ENCODE data around the gene METTL21A.

Gene METTL21A

DNA sequence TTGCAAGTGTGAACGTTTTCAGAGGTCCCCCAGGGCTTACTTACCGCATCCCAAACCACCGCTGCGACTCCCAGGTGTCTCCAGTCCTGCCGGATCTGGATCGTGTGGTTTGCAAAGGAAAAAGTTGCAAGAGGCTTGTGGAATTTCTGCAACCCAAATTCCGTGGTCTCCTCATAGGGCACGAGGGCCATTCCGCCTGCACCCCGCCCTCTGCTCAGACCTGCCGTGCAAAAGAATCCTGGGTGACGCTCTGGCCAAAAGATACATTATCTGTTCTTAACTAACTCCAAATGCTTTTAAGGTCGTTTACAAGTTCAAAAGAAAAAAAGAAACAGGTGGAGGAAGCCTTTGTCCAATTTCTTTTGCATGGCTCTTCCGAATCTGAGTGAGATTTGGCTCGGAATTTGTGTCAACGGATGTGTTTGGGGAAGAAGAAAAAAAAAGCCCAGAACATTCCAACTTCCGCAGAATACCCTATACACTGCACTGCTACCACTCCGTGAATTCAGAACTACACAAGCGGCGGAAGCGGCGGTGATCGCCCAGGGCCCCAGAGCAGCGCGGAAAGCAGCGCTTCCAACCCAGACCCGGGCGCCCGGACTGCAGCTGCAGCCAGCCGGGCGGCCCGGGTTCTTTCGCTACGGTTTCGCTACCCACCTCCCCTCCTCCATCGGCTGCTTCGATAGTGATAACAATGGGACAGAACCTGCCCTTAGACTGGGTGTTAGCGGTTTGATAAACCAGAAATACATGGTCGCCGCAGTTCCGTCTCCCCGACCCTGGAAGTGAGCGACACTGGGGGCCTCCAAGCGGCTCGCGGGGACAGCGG lies 795 bp downstream of the METTL21A start:
- peak; percentile 45 for DNase-seq (ENCODE audit: low read depth)

DNA sequence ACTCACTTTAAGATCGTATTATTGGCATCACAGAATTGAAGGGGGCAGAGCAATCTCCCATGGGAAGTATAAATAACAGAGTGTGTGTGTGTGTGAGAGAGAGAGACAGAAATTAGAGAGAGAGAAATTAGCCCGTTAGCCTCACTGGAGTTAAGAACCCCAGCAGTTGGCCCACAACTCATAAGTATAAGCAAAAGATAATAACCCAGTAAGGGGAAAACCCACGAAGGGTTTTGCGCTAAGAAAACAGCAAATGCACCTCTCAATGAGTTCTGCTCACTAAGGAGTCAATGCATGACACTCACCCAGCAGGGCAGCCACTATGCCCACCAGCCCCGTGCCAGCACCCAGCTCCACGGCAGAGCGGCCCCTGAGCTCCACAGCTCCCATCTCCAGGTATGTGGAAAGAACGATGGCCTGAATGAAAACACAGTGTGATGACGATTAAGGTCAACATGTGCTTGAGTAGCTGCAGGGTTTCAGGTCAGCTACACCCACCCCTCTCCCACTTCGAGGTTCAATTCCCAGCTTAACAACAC lies 3.6 kb downstream of the METTL21A start:
- no peak for DNase-seq (ENCODE audit: low read depth)

DNA sequence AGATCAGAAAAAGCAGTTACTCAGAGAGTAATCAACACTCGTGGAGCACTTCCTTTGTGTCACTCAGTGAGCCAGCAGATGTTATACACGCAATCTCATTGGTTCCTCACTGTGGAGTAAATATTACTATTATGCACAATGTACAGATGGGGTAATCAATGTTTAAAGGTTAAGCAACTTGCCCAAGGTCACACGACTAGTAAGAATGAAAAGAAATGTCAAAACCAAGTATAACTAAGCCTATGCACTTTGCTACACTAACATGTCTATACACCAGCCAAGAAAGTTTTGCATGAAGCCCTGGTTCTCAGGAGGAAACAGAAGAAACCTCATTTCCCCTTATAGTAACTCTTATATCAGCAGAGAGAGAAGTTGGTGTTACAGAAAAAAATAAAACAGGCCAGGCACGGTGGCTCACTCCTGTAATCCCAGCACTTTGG lies 5.4 kb downstream of the METTL21A start:
- DNase-seq (ENCODE audit: low read depth) = no peak

DNA sequence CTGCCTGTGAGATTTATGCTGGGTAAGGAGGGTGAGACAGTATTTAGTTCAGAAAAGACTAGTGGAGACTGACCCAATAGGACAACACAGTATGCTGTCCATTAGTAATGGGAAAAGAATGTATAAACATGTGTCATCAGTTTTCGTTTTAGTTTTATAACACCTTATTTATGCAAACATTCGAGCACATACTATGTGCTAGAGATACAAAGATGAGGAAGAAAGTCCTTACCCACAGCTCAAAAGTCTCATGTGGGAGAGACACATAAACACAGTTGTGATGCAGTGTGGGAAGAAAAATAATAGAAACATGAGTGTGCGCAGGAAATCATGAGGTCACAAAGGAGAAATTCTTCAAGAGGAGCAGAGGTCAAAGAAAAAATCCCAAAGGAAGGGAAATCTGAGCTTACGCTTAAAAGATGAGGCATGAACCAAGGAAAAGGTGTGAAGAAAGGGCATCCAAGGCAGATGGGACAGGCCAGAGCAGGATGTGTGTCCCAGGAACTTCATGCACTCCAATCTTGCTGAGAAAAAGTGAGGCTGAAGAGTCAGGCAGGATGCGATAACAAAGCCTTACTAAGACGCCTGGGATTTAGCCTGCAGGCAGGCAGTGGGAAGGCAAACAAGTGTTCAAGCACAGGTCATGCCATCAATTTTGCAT lies 8.1 kb downstream of the METTL21A start:
- no peak for DNase-seq (ENCODE audit: low read depth)

DNA sequence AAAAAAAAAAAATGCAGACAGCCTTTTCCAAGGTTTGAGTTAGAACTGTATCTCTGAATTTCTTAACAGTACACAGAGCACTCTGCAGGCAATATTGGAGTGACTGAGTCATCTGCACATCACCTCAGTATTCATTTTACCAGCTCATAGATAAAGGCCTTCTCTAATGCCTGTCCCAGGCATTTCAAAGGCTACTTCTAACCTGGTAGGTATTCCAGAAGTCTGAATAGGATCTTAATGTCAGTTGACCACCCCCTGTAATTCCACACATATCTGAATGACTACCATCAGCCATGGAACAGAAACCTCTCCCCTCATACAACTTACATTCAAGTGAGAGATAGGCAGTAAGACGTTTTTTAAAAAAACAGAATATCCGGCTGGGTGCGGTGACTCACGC lies 9.0 kb downstream of the METTL21A start:
- no peak for DNase-seq (ENCODE audit: low read depth)

DNA sequence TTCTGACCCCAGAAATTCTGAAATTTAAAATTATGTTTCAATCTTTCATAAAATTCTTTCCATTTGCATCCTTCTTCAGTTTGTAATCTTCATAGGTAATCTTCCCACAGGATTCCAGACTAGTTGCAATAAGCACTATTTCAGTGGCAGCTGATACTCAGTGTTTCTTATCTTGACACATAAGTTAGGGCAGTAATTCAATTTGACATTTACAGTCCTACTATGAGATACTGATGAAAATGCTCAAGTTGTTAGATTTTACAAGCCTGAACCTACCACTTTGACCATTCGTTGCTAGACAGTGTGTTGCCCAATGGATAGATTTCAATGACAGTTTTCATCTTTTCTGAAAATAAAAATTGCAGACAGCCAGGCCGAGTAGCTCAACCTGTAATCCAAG lies 10.4 kb downstream of the METTL21A start:
- no peak for DNase-seq (ENCODE audit: low read depth)

DNA sequence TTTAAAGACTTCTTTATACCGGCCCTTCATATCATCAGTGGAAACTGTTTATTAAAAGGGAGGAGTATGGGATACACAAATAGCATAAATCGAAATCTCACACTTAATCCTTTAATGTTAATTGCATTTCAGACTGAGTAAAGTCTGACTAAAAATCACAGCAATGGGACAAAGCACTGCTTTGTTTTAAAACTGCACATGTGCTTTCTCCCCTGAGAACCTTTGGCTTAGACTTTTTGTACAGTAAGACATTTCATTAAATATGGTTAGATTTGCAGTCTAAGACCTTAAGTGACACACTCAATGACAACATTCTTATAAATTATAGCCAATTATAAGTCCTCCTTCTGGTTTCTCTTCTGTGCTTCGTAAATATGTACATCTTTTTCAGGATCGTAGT lies 12.5 kb downstream of the METTL21A start:
- no peak for DNase-seq (ENCODE audit: low read depth)

DNA sequence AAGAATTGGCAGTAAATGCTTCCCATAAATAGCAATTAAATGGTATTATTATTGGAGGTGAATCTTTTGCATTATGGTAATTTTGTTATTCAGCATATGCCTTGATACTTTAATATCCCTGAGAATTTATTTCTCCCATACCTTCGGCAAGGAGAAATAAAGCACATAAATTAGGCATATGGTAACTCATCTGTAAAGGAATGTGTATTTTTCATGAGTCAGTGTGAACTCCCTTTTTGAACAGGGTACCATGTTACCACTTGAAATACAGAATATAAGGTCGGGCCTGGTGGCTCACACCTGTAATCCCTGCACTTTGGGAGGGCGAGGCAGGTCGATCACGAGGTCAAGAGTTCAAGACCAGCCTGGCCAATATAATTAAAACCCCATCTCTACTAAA lies 18.4 kb downstream of the METTL21A start:
- DNase-seq (ENCODE audit: low read depth) = no peak

DNA sequence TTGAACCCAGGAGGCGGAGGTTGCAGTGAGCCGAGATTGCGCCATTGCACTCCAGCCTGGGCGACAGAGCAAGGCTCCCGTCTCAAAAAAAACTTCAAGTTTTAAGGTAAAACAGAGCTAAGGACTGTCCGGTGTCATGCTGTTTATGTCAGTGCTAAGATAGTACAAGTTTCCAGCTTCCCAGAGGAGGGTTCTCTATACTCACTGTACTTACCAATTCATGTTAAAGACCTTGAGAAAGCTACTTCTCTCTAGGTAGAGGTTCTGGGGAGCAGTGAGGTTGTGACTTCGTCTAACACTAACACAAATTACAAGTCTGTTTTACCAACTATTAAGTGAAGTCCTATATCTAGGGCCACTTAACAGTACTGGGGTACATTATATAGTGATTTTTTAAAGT lies 18.8 kb downstream of the METTL21A start:
- DNase-seq (ENCODE audit: low read depth) = no peak

DNA sequence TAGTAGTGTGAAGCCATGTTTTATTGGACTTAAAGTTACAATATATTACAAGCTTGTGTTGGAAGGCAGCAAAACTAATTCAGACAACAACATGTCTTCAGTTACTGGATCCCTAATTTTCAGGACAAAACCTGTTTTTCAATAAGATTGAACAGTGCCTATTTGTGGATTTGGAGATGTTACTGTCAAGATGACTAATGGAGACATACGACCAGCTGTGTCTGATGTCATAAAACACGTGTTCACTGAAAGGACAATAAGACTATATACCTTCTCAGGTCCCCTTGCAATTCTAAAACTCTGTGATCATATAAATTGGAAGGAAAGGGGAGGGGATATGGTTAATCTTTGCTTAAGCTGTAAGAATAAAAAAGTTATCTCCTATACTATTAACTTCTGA lies 21.7 kb downstream of the METTL21A start:
- no peak for DNase-seq (ENCODE audit: low read depth)

DNA sequence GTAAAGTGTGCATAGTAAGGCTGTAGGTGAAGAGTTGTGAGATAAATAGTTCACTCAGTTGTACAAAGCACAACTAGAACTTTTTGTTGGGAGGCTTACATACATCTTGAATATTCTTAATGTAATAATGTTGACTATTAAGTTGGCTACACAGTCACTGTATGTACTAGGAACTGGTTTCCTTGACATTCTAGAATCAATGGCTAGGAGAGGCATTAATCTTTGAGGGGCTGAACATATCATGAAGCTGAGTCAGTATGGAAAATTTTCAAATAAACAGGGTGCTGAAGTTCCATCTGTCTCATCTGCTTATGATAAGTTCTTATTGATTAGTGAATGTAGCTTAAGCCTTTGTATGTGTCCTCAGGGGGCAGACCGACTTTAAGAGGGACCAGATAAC lies 23.4 kb downstream of the METTL21A start:
- no peak for DNase-seq (ENCODE audit: low read depth)

DNA sequence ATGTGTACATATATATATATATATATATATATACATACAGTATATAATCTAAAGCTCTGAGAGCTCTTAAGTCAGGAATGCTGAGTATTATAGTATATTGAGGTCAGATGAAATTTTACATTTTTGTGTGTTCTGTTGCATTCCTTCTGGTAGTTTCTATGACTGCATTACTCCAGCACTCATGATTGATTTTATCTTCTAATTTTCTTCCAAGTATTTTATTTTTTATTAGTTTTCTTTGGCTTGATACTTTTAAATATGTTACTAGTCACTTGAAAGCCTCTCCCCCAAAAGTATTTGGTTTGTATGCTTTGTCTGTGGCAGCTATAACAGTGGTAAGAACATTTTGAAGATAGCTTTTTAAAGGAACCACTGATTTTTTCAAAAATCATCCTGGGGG lies 25.0 kb downstream of the METTL21A start:
- no peak for DNase-seq (ENCODE audit: low read depth)

DNA sequence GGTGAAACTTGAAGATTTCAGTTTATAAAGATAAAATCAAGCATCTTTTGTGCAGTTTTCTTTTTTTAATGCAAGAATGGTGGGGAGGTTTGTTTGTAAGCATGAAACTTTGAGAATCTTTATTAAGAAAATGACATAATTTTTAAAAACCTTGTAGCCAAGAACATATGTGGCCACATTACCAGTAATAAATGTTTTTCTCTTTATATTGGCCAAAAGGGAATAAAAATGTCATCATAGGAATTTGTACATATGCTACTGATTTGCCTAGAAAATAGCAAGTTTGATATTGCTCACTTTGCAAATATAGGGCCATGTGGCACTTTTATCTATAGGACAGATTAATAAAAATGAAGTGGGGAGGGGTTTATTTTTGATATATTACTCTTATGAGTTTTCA lies 25.6 kb downstream of the METTL21A start:
- DNase-seq (ENCODE audit: low read depth) = no peak

DNA sequence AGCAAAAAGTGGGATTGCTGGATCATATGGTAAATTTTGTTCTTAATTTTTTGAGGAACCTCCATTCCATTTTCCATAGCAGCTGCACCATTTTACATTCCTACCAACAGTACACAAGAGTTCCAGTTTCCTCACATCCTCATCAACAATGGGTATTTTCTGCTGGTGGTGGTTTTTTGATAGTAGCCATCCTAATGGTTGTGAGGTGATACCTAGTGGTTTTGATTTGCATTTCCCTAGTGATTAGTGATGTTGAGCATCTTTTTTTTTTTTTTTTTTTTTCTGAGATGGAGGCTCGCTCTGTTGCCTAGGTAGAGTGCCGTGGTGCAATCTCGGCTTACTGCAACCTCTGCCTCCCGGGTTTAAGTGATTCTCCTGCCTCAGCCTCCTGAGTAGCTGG lies 30.5 kb downstream of the METTL21A start:
- DNase-seq (ENCODE audit: low read depth) = no peak

DNA sequence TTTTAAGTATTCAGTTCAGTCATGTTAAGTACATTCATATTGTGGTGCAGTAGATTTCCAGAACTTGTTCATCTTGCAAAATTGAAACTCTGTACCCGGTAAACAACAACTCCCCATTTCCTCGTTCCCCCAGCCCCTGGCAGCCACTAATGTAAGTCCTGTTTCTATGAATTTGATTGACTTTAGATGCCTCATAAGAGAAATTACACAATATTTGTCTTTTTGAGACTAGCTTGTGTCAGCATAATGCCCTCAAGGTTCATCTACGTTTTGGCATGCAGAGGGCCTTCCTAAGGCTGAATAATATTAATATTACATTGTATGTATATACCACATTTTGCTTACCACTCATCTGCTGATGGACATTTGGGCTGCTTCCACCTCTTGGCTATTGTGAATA lies 30.9 kb downstream of the METTL21A start:
- DNase-seq (ENCODE audit: low read depth) = no peak

DNA sequence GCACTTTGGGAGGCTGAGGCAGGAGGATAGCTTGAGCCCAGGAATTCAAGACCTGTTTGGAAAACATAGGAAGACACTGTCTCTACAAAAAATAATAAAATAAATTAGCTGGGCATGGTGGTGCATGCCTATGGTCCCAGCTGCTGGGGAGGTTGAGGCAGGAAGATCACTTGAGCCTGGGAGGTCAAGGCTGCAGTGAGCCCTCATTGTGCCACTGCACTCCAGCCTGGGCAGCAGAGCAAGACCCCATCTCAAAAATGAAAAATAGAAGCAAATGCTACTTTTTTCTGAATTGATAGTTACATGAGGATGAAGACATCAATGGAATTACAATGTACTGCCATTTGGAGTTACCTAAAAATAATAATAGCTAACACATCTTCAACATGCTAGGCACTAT lies 31.9 kb downstream of the METTL21A start:
- no peak for DNase-seq (ENCODE audit: low read depth)

DNA sequence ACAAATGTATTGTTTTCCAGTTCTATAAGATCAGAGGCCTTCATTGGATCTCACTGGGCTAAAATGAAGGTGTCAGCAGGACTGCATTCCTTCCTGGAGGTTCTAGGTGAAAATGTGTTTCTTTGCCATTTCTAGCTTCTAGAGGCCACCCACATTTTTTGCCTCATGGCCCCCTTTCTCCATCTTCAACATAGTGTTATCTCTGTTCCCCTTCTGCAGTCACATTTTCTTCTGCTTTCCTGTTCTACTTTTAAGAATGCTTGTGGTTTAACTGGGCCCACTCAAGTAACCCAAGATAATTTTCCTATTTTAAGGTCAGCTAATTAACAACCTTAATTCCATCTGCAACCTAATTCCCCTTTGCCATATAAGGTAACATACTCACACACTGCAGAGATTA lies 36.1 kb downstream of the METTL21A start:
- no peak for DNase-seq (ENCODE audit: low read depth)

DNA sequence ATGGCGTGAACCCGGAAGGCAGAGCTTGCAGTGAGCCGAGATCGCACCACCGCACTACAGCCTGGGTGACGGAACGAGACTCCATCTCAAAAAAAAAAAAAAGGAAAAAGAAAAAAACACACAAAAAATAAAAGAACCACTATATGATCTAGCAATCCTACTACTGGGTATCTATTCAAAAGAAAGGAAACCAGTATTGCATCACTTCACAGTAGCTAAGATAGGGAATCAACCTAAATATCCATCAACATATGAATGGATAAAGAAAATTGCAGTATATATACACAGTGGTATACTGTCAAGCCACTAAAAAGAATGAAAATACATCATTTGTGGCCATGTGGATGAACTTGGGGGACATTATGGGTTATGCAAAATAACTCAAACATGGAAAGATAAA lies 37.9 kb downstream of the METTL21A start:
- DNase-seq (ENCODE audit: low read depth) = no peak

DNA sequence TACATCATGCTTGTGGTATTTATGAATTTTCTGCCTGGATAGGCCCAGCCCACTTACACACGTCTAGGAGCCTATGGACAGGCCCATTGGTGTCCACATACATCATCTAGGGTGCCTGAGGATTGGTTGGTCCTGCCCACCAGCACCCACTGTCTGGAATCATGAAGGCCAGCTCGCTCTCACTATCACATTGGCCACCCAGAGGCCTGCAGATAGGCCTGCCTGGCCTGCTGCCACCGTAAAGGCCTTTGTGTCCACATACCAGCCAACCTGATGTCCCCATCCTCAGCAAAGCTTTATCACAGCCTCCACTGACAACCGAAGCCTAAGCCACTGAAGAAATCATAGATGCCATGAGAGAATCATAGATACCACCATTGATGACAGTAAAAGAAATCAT lies 40.2 kb downstream of the METTL21A start:
- no peak for DNase-seq (ENCODE audit: low read depth)

DNA sequence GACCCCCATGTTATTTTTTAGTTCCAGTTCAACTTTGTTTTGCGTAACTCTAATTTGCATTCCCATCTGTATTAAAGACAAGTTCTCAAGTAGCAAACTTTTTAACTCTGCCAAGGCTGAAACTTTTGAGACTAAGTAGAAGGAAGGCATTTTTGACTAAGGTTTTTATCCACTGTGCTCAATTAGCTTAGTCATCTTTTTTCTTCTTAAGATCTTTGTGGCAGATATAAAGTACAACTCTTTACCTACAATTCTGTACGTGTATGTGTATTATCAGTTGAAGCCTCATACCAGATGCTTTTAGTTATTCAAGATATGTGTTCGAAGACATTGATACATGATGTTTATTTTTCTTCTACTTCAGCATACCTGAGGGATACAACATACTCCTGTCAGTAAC lies 53.8 kb downstream of the METTL21A start:
- no peak for DNase-seq (ENCODE audit: low read depth)

DNA sequence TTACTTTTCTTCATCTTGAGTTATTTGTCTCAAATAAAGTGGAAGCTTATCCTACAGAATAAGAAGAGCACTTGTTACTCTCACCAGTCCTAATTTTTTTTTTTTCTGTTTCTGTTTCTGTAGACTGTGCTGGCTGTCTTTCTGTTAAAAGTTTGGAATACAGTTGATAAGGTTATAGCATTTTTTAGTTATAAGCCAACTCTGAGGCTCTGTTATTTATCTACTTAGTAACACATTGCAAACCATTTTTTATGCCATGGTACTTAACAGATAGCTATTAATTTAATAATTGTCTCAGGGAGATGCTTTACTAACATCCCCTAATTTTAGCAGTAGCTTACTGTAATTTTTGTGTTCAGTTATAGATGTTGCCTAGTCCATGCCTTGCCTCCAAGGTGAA lies 57.5 kb downstream of the METTL21A start:
- DNase-seq (ENCODE audit: low read depth) = no peak

DNA sequence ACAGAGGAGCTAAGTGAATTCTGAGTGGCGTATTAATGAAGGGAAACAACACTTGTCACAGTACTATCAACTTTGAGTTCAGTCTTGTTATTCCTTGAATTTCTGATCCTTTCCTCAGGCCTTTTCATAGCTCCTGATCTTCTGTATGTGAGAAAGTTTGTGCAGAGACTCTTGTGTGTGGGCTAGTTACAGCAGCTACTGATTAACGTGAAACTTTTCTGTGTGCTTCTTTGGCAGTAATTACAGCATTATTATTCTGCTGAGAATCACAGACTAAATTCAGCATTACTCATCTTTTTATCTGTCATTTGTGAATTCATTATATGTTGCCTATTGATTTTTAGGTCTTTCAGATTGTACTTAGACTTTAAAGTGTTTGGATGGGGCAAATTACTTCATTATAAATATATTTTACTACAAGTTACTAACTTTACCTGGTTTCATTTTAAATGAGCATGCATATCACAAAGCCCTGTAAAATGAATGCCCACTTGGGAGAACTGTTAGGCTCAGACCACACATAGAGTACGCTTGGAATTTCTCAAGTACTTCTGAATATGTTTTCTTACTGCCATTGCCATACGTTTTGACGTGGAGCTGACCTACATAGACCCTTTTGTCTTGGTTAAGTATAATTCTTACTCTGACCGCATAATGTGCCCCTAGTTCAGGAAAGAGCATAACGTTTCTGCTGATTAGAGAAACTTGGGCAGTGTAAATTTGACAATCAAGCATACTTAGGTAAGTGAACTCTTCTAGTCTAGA lies 59.3 kb downstream of the METTL21A start:
- no peak for DNase-seq (ENCODE audit: low read depth)
